ENCODE data around the gene PCDH9. TPM values are rescaled to one million over a fixed set of nuclear protein-coding genes. Genes with fewer than 3 reads are reported as not detected.
"Not testable (repeated sequence)": the region's sequence is repeated elsewhere in the genome, so short reads cannot be mapped to it uniquely, and the experiment has no call there.

PCDH9 gene
- total and polyA plus RNA-seq, 4 experiments from 2014 or later: 0.08 to 0.18 (median 0.14) TPM

DNA sequence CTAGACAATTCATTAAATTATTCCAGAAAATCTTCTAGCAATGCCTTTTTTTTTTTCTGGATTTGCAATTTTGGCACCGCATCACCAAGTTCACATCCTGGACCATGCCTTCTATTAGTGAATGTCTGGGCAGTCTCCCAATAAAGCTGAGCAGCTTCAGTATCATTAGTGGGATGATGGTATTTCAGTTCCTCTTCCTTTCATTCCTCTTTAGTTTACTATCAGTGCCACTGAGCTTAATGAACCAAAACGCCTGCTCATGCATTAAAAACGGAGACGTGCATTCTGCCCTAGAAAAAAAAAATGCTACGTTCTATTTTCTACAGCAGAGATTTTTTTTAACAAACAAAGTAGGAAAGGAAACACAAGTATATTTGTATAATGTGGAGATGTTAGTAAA lies 343.0 kb downstream of the PCDH9 start:
- ChIA-PET POLR2A (ENCODE audit: partially characterized antibody) (no interaction called here), CTCF (ENCODE audit: partially characterized antibody) (no interaction called here)
- Mint-ChIP-seq H3K27ac (no peak overlapping the region), H3K36me3 (no peaks in the 10 kb centered on the region), H3K9me3 (peaks cover 0 to 9% (median 7%) of the 10 kb centered on the region in 8 donors), H3K4me3 (no peak overlapping the region), H3K4me1 (no peaks in the 10 kb centered on the region), H3K27me3 (no peaks in the 10 kb centered on the region)
- Histone ChIP-seq H3K27me3 (ENCODE audit: insufficient read depth, low read length) (no peaks in the 10 kb centered on the region), H3K27ac (ENCODE audit: low read depth, low read length) (no peak overlapping the region), H3K36me3 (ENCODE audit: insufficient read depth, low read length) (no peaks in the 10 kb centered on the region), H3K9me3 (ENCODE audit: control insufficient read depth in 1 of 2, low read length in 2 of 2) (no peaks in the 10 kb centered on the region), H3K4me1 (ENCODE audit: insufficient read depth, low read length) (no peaks in the 10 kb centered on the region), H3K4me3 (ENCODE audit: low read length in 2 of 2) (no peak overlapping the region)
- DNase-seq: no peak
- intact Hi-C loops (cut with micrococcal nuclease): no loop called here

DNA sequence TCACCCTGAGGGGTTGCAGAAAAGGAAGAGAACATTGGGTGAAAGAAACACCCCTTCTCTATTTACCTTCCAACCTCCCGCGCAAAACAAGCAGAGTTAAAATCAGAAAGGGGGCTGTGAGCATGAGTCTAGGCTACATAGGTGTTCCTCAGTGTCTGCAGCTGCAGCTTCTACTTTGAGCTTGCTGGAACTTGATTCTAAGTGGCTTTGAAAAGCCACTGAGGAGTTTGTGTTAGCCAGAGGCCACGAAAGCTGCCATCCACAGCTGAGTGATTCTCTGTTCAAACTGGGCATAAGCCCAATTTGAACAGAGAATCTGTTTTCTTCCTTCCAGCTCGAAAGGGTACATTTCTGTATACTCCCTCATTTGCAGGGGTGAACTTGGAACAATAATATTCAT lies 343.9 kb downstream of the PCDH9 start:
- no peaks in the 10 kb centered on the region for H3K27me3 ChIP-seq (ENCODE audit: insufficient read depth, low read length)
- Mint-ChIP-seq H3K4me1 (no peaks in the 10 kb centered on the region), H3K36me3 (no peaks in the 10 kb centered on the region), H3K4me3 (no peak overlapping the region), H3K27me3 (no peaks in the 10 kb centered on the region), H3K27ac (no peak overlapping the region), H3K9me3 (peaks cover 0 to 9% (median 8%) of the 10 kb centered on the region in 8 donors)
- DNase-seq: no peak
- H3K36me3 ChIP-seq (ENCODE audit: insufficient read depth, low read length): no peaks in the 10 kb centered on the region
- no peaks in the 10 kb centered on the region for H3K4me1 ChIP-seq (ENCODE audit: insufficient read depth, low read length)
- no peak overlapping the region for H3K27ac ChIP-seq (ENCODE audit: low read depth, low read length)
- POLR2A ChIA-PET (ENCODE audit: partially characterized antibody): no interaction called here
- CTCF ChIA-PET (ENCODE audit: partially characterized antibody): no interaction called here
- H3K9me3 ChIP-seq (ENCODE audit: control insufficient read depth in 1 of 2, low read length in 2 of 2): no peaks in the 10 kb centered on the region
- intact Hi-C loops (cut with micrococcal nuclease): no loop called here
- no peak overlapping the region for H3K4me3 ChIP-seq (ENCODE audit: low read length in 2 of 2)

DNA sequence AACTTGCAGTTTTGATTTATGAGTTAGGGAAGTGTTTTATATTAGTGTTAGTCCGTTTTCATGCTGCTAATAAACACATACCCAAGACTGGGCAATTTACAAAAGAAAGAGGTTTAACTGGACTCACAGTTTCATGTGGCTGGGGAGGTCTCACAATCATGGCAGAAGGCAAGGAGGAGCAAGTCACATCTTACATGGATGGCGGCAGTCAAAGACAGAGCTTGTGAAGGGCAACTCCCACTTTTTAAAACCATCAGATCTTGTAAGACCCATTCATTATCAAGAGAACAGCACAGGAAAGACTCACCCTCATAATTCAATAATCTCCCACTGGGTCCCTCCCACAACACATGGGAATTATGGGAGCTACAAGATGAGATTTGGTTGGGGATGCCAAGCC lies 349.0 kb downstream of the PCDH9 start:
- H3K4me1 ChIP-seq (ENCODE audit: insufficient read depth, low read length); H3K4me3 Mint-ChIP-seq; POLR2A ChIA-PET (ENCODE audit: partially characterized antibody); H3K4me1 Mint-ChIP-seq; H3K27ac ChIP-seq (ENCODE audit: low read depth, low read length); H3K4me3 ChIP-seq (ENCODE audit: low read length in 2 of 2); H3K36me3 Mint-ChIP-seq; H3K27me3 Mint-ChIP-seq; H3K9me3 ChIP-seq (ENCODE audit: control insufficient read depth in 1 of 2, low read length in 2 of 2); intact Hi-C loops (cut with micrococcal nuclease); H3K36me3 ChIP-seq (ENCODE audit: insufficient read depth, low read length); DNase-seq; H3K27me3 ChIP-seq (ENCODE audit: insufficient read depth, low read length); CTCF ChIA-PET (ENCODE audit: partially characterized antibody); H3K27ac Mint-ChIP-seq: not testable (repeated sequence)
- peaks cover 5 to 17% (median 9%) of the 10 kb centered on the region in 8 donors for H3K9me3 Mint-ChIP-seq

DNA sequence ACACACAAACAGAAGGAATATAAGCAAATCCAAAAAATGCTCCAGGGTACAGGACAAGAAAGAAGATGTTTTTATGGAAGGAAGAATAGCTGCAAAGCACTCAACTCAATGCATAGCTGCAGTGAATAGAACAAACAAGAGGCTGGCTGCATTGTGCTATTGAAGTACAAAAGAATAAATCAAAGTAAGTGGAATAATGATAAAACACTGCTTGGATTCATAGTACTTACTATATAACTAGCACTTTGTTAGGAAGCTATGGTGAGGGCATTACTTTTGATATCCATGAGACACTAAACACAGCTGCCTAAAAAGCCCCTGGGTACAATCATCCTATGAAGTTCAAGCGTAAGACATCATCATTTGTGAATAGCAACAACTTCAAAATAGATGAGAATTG lies 350.1 kb downstream of the PCDH9 start:
- H3K27ac ChIP-seq (ENCODE audit: low read depth, low read length): no peak overlapping the region
- no peak for DNase-seq
- Mint-ChIP-seq H3K4me3 (no peak overlapping the region), H3K27ac (no peak overlapping the region), H3K9me3 (peaks cover 4 to 16% (median 9%) of the 10 kb centered on the region in 8 donors), H3K4me1 (no peaks in the 10 kb centered on the region), H3K27me3 (no peaks in the 10 kb centered on the region), H3K36me3 (no peaks in the 10 kb centered on the region)
- H3K4me1 ChIP-seq (ENCODE audit: insufficient read depth, low read length): no peaks in the 10 kb centered on the region
- H3K36me3 ChIP-seq (ENCODE audit: insufficient read depth, low read length): no peaks in the 10 kb centered on the region
- intact Hi-C loops (cut with micrococcal nuclease): no loop called here
- H3K4me3 ChIP-seq (ENCODE audit: low read length in 2 of 2): no peak overlapping the region
- POLR2A ChIA-PET (ENCODE audit: partially characterized antibody): no interaction called here
- no peaks in the 10 kb centered on the region for H3K9me3 ChIP-seq (ENCODE audit: control insufficient read depth in 1 of 2, low read length in 2 of 2)
- no peaks in the 10 kb centered on the region for H3K27me3 ChIP-seq (ENCODE audit: insufficient read depth, low read length)
- CTCF ChIA-PET (ENCODE audit: partially characterized antibody): no interaction called here

DNA sequence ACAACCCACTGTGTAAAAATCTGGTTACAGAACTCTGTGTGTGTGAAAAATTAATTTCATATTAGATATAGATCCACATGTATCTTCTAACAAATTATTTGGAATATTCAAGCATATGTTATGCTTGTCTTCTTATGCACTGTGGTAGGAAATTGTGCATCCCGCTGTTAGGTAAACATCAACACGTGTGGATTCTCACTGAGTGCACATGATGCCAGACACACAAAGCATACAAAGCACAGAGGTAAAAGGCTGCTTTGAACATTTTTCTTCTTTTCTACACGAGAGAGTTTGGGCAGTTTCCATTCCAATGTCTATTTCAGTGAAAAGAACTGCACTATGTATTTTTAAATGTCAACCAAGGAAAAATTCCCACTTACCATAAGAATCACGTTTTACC lies 354.9 kb downstream of the PCDH9 start:
- no peak overlapping the region for H3K4me3 ChIP-seq (ENCODE audit: low read length in 2 of 2)
- POLR2A ChIA-PET (ENCODE audit: partially characterized antibody): no interaction called here
- H3K27me3 ChIP-seq (ENCODE audit: insufficient read depth, low read length): no peaks in the 10 kb centered on the region
- Mint-ChIP-seq H3K9me3 (peaks cover 2 to 9% (median 5%) of the 10 kb centered on the region in 8 donors), H3K4me1 (no peaks in the 10 kb centered on the region), H3K27ac (no peak overlapping the region), H3K27me3 (no peaks in the 10 kb centered on the region), H3K4me3 (no peak overlapping the region), H3K36me3 (no peaks in the 10 kb centered on the region)
- DNase-seq: no peak
- intact Hi-C loops (cut with micrococcal nuclease): no loop called here
- H3K27ac ChIP-seq (ENCODE audit: low read depth, low read length): no peak overlapping the region
- no peaks in the 10 kb centered on the region for H3K9me3 ChIP-seq (ENCODE audit: control insufficient read depth in 1 of 2, low read length in 2 of 2)
- H3K4me1 ChIP-seq (ENCODE audit: insufficient read depth, low read length): no peaks in the 10 kb centered on the region
- CTCF ChIA-PET (ENCODE audit: partially characterized antibody): no interaction called here
- no peaks in the 10 kb centered on the region for H3K36me3 ChIP-seq (ENCODE audit: insufficient read depth, low read length)

GRCh38 chr13:66864627-66865026 lies 365.5 kb downstream of the PCDH9 start:
- Histone ChIP-seq H3K9me3 (ENCODE audit: control insufficient read depth in 1 of 2, low read length in 2 of 2) (no peaks in the 10 kb centered on the region), H3K36me3 (ENCODE audit: insufficient read depth, low read length) (no peaks in the 10 kb centered on the region), H3K4me3 (ENCODE audit: low read length in 2 of 2) (no peak overlapping the region), H3K4me1 (ENCODE audit: insufficient read depth, low read length) (no peaks in the 10 kb centered on the region), H3K27ac (ENCODE audit: low read depth, low read length) (no peak overlapping the region), H3K27me3 (ENCODE audit: insufficient read depth, low read length) (no peaks in the 10 kb centered on the region)
- Mint-ChIP-seq H3K27me3 (no peaks in the 10 kb centered on the region), H3K4me1 (no peaks in the 10 kb centered on the region), H3K36me3 (no peaks in the 10 kb centered on the region), H3K9me3 (peaks cover 0 to 16% (median 5%) of the 10 kb centered on the region in 8 donors), H3K4me3 (no peak overlapping the region), H3K27ac (no peak overlapping the region)
- POLR2A ChIA-PET (ENCODE audit: partially characterized antibody): no interaction called here
- DNase-seq: no peak
- CTCF ChIA-PET (ENCODE audit: partially characterized antibody): no interaction called here
- intact Hi-C loops (cut with micrococcal nuclease): no loop called here

GRCh38 chr13:66860878-66861417 lies 369.2 kb downstream of the PCDH9 start:
- Mint-ChIP-seq H3K4me3 (no peak overlapping the region), H3K27me3 (no peaks in the 10 kb centered on the region), H3K36me3 (no peaks in the 10 kb centered on the region), H3K4me1 (no peaks in the 10 kb centered on the region), H3K27ac (no peak overlapping the region), H3K9me3 (peaks cover 0 to 12% (median 5%) of the 10 kb centered on the region in 8 donors)
- Histone ChIP-seq H3K4me3 (ENCODE audit: low read length in 2 of 2) (no peak overlapping the region), H3K36me3 (ENCODE audit: insufficient read depth, low read length) (no peaks in the 10 kb centered on the region), H3K27ac (ENCODE audit: low read depth, low read length) (no peak overlapping the region), H3K9me3 (ENCODE audit: control insufficient read depth in 1 of 2, low read length in 2 of 2) (no peaks in the 10 kb centered on the region), H3K27me3 (ENCODE audit: insufficient read depth, low read length) (no peaks in the 10 kb centered on the region), H3K4me1 (ENCODE audit: insufficient read depth, low read length) (no peaks in the 10 kb centered on the region)
- DNase-seq: no peak
- CTCF ChIA-PET (ENCODE audit: partially characterized antibody): no interaction called here
- POLR2A ChIA-PET (ENCODE audit: partially characterized antibody): no interaction called here
- intact Hi-C loops (cut with micrococcal nuclease): no loop called here

Data from CD4-positive, alpha-beta memory T cell (primary cell).